Memory B cell (primary cell): ENCODE measurements around the gene PARP6.

Source experiments
- ATAC-seq: fragments of 150-1000 bp; cut with Tn5 transposase; 2 replicates; pipeline ENCODE4 v1.10.0; 2021; ENCODE audit warnings: low read depth, mild to moderate bottlenecking, moderate library complexity
- DNase-seq, 2 donors: peaks; one replicate each; pipeline ENCODE4 v3.0.0; 2022; ENCODE audit warnings: low spot score in 2 of 2
- H3K27ac Mint-ChIP-seq: one replicate; pipeline ENCODE4 v1.8.0; 2022; ENCODE audit warnings: mild to moderate bottlenecking, moderate library complexity, mixed read lengths
- H3K27me3 Mint-ChIP-seq: one replicate; pipeline ENCODE4 v1.8.0; 2022; ENCODE audit warnings: mixed read lengths
- H3K36me3 Mint-ChIP-seq: one replicate; pipeline ENCODE4 v1.8.0; 2022; ENCODE audit warnings: mild to moderate bottlenecking, mixed read lengths
- H3K4me1 Mint-ChIP-seq: one replicate; pipeline ENCODE4 v1.8.0; 2022; ENCODE audit warnings: mixed read lengths
- H3K4me3 Mint-ChIP-seq: one replicate; pipeline ENCODE4 v1.8.0; 2022; ENCODE audit warnings: mild to moderate bottlenecking, moderate library complexity, mixed read lengths
- H3K9me3 Mint-ChIP-seq: one replicate; pipeline ENCODE4 v1.8.0; 2022; ENCODE audit warnings: mixed read lengths

PARP6 gene

DNA sequence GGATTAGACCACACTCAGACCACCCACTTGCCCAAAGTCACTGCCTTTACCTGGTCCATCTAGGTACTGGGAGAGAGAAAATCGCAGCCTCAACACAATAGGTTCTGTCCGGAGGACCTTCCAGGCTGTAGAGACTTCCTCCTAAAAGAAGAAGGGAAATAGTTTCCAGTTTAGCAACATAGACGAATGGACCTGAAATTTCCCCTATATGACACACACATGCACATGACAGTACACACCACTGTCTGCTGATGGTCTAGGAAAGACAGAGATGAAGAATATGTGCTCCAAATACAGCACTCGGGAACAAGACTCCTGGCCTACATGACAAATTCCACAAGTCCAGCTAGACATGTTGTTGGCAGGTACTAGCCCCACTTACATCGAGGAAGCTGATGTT lies 7.3 kb downstream of the PARP6 start:
- Mint-ChIP-seq H3K36me3 (peaks cover 50% of the 10 kb centered on the region), H3K4me1 (peaks cover 13% of the 10 kb centered on the region), H3K27ac (no peak overlapping the region), H3K4me3 (no peak overlapping the region), H3K27me3 (no peaks in the 10 kb centered on the region), H3K9me3 (no peaks in the 10 kb centered on the region)
- ATAC-seq: no peak
- DNase-seq: no peak

DNA sequence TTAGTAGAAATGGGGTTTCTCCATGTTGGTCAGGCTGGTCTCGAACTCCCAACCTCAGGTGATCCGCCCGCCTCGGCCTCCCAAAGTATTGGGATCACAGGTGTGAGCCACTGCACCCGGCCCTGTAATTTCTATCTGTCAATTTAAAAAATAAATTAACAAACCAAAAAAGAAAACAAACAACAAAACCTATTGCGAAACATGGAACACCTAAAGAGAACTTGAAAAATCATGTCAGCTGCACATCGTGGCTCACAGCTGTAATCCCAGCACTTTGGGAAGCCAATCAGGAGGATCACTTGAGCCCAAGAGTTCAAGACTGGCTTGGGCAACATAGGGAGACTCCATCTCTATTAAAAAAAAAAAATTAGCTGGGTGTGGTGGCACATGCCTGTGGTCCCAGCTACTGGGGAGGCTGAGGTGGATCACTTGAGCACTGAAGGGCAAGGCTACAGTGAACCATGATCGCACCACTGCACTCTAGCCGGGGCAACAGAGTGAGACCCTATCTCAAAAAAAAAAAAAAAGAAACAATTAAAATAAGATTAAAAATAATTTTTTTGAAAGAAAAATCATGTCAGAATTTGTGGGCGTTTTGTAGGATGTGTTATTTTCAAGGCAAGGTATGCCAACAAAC lies 19.6 kb downstream of the PARP6 start:
- ATAC-seq (no peak), DNase-seq (no peak)
- no peaks in the 10 kb centered on the region for H3K9me3 Mint-ChIP-seq
- no peaks in the 10 kb centered on the region for H3K27me3 Mint-ChIP-seq
- H3K4me1 Mint-ChIP-seq: no peaks in the 10 kb centered on the region
- peaks cover 31% of the 10 kb centered on the region for H3K36me3 Mint-ChIP-seq
- H3K27ac Mint-ChIP-seq: no peak overlapping the region
- H3K4me3 Mint-ChIP-seq: no peak overlapping the region

DNA sequence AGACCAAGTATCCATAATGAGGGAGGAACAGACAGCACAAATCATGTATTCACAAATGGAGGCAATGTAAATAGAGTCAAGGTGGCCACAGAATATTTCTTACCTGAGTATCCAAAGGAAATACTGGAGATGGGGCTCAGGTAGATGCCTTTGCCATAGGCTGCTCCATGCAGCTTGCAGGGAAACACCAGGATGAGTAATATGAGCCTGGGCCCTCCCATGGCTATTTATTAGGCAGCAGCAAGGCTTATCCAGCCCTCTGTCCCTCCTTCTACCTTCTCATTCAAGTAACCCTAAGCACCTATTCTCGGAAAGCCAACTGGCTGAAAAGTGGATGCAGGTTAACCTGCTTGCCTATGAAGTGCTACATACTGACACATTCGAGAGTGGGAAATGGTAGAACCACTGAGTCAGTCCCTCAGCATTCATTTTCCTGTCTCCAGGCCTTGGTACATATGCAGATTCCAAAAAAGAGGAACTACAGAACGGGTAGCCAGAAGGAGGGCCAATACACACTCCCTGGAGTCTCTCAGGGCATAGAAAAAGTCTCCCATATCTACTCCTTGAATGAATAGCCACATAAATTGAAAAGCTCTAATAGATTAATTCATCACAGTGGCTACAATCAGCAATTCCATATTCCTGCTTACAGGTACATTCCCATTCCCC lies 23.1 kb downstream of the PARP6 start:
- Mint-ChIP-seq H3K36me3 (peaks cover 25% of the 10 kb centered on the region), H3K9me3 (no peaks in the 10 kb centered on the region), H3K4me1 (no peaks in the 10 kb centered on the region), H3K27ac (no peak overlapping the region), H3K27me3 (no peaks in the 10 kb centered on the region), H3K4me3 (no peak overlapping the region)
- ATAC-seq (no peak), DNase-seq (no peak)

DNA sequence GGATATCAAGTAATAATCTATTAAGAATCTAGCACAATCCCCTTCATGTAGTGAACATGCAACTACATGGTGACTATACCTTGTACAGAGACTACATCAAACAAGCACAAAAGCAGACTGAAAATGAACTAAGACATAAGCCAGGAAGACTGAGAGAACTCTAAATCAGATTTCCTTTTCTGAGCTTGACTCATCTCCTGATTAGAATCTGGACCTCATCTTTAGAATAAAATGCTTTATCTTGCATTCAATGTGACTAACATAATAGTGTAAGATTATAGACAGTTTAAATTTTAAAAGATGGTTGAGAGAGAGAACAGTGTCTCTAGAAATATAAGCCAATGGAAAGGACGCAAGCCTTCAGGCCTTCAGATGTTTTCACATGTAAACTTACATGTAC lies 23.8 kb downstream of the PARP6 start:
- peaks cover 24% of the 10 kb centered on the region for H3K36me3 Mint-ChIP-seq
- no peaks in the 10 kb centered on the region for H3K9me3 Mint-ChIP-seq
- no peaks in the 10 kb centered on the region for H3K4me1 Mint-ChIP-seq
- no peak for DNase-seq
- ATAC-seq: no peak
- no peaks in the 10 kb centered on the region for H3K27me3 Mint-ChIP-seq
- H3K27ac Mint-ChIP-seq: no peak overlapping the region
- no peak overlapping the region for H3K4me3 Mint-ChIP-seq

DNA sequence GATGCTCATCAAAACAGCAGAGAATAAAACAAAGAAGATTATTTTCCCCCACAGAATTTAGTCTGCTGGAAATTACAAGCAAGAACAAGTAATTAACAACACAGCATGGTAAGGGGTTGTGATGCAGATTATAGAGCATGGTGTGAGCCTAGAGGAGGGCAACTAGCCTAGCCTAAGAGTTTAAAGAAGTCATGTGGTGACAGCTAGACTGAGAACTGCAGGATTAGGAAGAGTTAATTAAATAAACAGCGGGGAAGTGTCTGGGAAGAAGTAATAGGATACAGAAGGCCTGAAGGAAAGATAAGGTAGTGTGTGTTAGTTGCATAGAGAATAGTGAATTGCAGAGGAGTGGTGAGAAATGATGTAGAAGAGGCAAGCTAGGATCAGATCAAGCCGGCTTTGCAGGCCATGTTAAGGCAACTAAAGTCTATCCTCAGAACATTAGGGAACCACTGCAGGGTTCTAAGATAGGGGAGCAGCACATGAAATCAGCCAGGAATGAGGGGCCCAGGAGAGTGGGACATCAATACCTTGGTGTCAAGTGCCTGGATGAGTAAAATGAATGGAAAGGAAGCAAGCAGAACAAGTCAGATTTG lies 29.5 kb downstream of the PARP6 start:
- peaks cover 31% of the 10 kb centered on the region for H3K36me3 Mint-ChIP-seq

DNA sequence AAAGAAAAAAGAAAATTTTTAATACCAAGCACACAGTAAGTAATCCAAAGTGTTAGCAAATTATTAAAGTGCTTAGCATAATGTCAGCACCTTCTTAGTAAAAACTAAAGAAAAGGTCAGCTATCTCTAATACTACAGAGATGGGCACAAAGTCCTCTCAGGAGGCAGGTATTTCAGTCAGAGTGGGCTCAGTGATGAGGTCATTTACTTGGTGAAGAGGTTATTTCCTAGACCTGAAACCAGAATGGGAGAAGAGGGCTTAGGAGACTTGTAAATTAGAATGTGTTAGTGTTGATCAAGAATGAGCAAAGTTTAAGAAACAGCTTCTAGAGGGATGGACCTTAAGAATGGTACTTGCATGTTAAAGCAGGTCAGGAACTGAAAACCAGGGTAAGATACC lies 32.7 kb downstream of the PARP6 start:
- H3K27me3 Mint-ChIP-seq: no peaks in the 10 kb centered on the region
- H3K36me3 Mint-ChIP-seq: peaks cover 27% of the 10 kb centered on the region
- no peak overlapping the region for H3K4me3 Mint-ChIP-seq
- ATAC-seq (no peak), DNase-seq (no peak)
- no peaks in the 10 kb centered on the region for H3K9me3 Mint-ChIP-seq
- H3K27ac Mint-ChIP-seq: no peak overlapping the region
- H3K4me1 Mint-ChIP-seq: no peaks in the 10 kb centered on the region

More for the DNA sequence above, 29.5 kb downstream of the PARP6 start:
- Mint-ChIP-seq H3K4me3 (no peak overlapping the region), H3K9me3 (no peaks in the 10 kb centered on the region), H3K27me3 (no peaks in the 10 kb centered on the region), H3K27ac (peak overlapping the region; percentile 31), H3K4me1 (no peaks in the 10 kb centered on the region)
- ATAC-seq (no peak), DNase-seq (no peak)

DNA sequence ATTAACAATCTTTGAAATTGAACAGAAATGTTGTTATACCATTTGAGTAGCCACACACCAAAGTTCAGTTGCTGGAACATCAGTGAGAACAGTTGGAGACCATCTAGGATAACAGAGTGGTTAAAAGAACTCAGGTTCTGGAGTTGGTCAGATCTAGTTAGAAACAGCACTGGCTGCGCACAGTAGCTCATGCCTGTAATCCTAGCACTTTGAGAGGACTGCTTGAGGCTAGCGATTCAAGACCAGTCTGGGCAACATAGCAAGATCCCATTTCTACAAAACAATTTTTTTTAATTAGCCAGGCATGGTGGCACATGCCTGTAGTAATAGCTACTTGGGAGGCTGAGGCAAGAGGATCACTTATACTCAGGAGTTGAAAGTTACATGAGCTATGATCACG lies 33.8 kb downstream of the PARP6 start:
- peaks cover 22% of the 10 kb centered on the region for H3K36me3 Mint-ChIP-seq

DNA sequence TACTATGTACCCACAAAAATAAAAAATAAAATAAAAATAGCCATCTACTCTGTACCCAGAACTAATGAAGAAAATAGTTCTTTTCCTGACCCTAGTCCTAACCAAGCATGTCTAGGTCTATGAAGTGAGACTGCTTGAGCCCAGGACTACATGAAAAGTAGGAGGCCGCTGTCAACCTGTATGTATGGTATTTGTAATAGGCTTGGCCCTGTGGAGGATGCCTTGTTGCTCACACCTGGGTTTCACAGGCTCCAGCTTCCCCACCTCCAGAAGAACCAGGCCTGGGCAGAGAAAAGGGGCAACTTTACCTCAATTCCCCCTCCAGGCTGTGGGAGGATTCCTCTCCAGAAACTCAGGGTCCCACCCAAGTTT lies 34.5 kb downstream of the PARP6 start:
- Mint-ChIP-seq H3K36me3 (peaks cover 20% of the 10 kb centered on the region), H3K9me3 (no peaks in the 10 kb centered on the region), H3K4me1 (no peaks in the 10 kb centered on the region), H3K4me3 (no peak overlapping the region), H3K27me3 (no peaks in the 10 kb centered on the region), H3K27ac (no peak overlapping the region)
- ATAC-seq (no peak), DNase-seq (no peak)

More for the DNA sequence above, 33.8 kb downstream of the PARP6 start:
- Mint-ChIP-seq H3K27ac (no peak overlapping the region), H3K4me3 (no peak overlapping the region), H3K27me3 (no peaks in the 10 kb centered on the region), H3K9me3 (no peaks in the 10 kb centered on the region), H3K4me1 (no peaks in the 10 kb centered on the region)
- DNase-seq (no peak), ATAC-seq (no peak)

DNA sequence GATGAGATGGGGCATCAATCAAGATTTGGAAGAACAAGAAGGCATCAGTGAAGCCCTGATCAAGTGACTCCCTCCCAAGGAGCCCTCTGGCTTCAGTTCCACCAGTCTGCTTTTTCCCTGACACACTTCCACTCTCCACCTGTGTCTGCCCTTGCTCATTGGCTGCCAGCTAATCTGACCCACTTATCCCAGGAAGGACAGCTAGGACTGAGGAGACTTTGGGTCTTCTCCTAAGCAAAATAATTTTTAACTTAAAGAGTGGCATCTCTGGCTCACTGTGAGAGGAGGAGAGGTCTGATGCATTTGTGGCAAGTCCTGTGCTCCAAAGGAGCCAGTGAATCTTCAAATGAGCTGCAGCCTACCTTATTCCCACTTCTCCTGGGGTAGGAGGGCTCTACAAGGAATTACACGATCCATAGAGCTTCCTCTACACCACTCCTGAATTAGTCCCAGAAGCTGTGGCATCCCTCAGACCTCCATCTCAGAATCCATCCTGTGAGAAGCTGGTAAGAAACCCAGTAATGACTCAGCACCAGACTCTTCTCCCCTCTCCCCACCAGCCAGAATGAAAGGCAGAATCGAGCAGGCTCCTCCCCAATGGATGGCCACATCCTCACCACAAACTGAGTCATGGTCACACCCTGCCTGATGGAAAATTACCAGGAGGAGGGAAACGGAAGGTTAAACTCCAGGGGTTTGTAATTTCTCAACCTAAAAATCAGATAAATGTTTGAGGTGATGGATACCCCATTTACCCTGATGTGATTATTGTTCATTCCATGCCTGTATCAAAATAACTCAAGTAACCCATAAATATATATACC lies 35.1 kb downstream of the PARP6 start:
- Mint-ChIP-seq H3K4me3 (no peak overlapping the region), H3K27me3 (no peaks in the 10 kb centered on the region), H3K4me1 (peaks cover 1% of the 10 kb centered on the region), H3K27ac (no peak overlapping the region), H3K9me3 (no peaks in the 10 kb centered on the region), H3K36me3 (peaks cover 14% of the 10 kb centered on the region)
- DNase-seq (no peak), ATAC-seq (no peak)

DNA sequence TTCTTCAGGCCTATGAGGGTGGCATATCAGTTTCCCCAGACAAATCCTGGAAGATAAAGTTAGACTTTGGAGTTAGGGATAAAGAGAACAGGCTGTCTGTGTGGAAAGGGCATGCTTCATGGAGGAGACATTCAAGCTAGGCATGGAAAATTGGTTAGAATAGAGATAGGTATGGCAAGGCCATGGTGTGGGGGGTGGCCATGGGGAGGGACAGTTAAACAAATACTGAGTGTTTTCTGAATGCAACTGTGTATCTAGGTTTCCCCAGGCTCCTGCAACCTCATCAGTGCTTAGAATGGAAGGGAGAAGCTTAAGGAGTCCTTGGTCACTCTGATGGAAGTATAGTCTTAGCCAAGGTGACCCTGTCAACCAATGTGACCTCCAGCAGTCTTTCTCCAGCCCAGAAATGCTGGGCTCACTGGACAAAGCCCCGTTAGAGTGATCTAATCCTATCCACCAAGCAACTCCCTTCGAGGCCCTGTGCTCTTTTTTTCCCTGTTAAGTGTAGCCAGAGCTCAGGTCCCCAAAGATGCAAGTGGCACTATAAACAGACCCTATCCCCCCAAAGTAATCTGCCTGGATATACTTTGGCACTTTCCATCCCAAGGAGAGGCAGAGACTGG lies 35.9 kb downstream of the PARP6 start:
- ATAC-seq (no peak), DNase-seq (no peak)
- no peak overlapping the region for H3K4me3 Mint-ChIP-seq
- no peak overlapping the region for H3K27ac Mint-ChIP-seq
- no peaks in the 10 kb centered on the region for H3K9me3 Mint-ChIP-seq
- H3K27me3 Mint-ChIP-seq: no peaks in the 10 kb centered on the region
- H3K4me1 Mint-ChIP-seq: peaks cover 7% of the 10 kb centered on the region
- peaks cover 9% of the 10 kb centered on the region for H3K36me3 Mint-ChIP-seq

DNA sequence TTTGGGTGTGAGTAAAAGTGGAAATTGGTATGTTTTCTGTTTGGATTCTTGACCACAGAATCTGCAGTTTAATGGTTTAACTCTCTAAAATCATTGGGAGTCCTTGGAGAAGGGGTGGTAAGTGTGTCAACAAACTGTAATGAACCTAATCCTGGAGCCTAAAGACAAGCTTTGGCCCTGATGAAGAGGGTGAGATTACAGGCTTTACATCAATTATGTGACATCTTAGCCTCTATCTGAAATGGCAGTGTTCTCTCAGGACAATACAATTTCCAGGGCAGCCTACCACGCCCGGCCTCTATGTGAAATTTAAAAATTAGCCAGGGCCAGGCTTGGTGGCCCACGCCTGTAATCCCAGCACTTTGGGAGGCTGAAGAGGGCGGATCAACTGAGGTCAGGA lies 37.1 kb downstream of the PARP6 start:
- Mint-ChIP-seq H3K36me3 (peaks cover 6% of the 10 kb centered on the region), H3K27me3 (no peaks in the 10 kb centered on the region), H3K4me3 (no peak overlapping the region), H3K4me1 (peaks cover 12% of the 10 kb centered on the region), H3K27ac (no peak overlapping the region), H3K9me3 (no peaks in the 10 kb centered on the region)
- ATAC-seq (no peak), DNase-seq (no peak)

DNA sequence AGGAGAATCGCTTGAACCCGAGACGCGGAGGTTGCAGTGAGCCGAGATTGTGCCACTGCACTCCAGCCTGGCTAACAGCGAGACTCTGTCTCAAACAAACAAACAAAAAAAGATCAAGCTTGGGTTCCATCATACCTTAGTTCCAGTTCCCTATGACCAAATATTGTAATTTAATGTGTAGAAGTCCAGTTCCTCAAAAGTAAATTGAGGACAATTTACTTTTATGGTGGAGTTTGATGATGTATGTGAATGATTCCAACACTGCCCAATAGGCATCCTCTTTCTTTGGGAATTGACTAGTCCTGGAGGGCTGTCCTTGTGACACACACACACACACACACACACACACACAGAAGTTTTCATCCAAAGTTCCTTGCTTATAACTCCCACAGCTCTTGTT lies 38.6 kb downstream of the PARP6 start:
- no peak for ATAC-seq
- DNase-seq: no peak
- peaks cover 3% of the 10 kb centered on the region for H3K36me3 Mint-ChIP-seq
- H3K9me3 Mint-ChIP-seq: no peaks in the 10 kb centered on the region
- no peak overlapping the region for H3K4me3 Mint-ChIP-seq
- no peaks in the 10 kb centered on the region for H3K27me3 Mint-ChIP-seq
- peaks cover 18% of the 10 kb centered on the region for H3K4me1 Mint-ChIP-seq
- no peak overlapping the region for H3K27ac Mint-ChIP-seq

DNA sequence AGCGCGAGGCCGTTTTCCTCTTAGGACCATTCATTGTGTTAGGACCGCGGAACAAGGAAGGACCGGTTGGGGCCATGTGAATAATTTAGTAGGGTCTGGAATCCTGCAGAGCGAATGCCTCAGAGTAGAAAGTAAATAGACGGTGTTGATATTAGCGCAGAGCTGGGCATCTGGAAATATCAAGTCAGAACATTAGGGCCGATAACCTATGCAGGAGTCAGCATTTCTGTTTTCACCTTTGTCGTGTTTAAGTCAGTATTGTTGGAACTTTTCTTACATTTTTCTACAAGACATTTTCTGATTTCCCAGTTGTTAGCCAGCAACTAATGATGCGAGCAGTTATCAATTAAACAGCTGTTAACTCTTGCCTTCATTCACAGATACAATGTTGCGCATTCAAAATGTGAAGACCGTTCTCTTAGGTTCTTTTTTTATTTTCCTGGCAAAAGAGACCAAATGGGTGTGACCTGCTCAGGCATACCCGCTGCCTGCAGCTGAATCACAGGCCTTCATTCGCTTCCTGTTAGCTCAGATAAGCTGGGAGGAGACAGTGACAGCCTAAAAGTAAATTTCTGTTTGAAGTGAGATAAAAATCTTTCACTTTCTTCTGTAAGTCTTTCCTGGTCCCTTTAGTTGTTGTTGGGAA lies 40.4 kb downstream of the PARP6 start:
- no peaks in the 10 kb centered on the region for H3K9me3 Mint-ChIP-seq

More for the DNA sequence above, 40.4 kb downstream of the PARP6 start:
- DNase-seq (no peak), ATAC-seq (no peak)
- peaks cover 28% of the 10 kb centered on the region for H3K4me1 Mint-ChIP-seq
- H3K4me3 Mint-ChIP-seq: peak overlapping the region; percentile 99
- H3K27ac Mint-ChIP-seq: peak overlapping the region; percentile 97
- H3K36me3 Mint-ChIP-seq: peaks cover 3% of the 10 kb centered on the region
- no peaks in the 10 kb centered on the region for H3K27me3 Mint-ChIP-seq
